ELF-1 (cell line): ENCODE results near the gene OR13D1.
"Not testable (repeated sequence)": the region's sequence is repeated elsewhere in the genome, so short reads cannot be mapped to it uniquely, and the experiment has no call there.

ENCODE experiments used
- DNase-seq: peaks from one replicate; pipeline ENCODE4 v3.0.0-alpha.2; 2016; ENCODE audit warnings: low read depth, low spot score

Gene OR13D1

GRCh38 chr9:104694218-104694617, at the start of gene OR13D1:
TSS of gene OR13D1 (plus strand) at chr9:104694518. CDS start at chr9:104694518, 0 bp downstream.
- no peak for DNase-seq

- DNase-seq = no peak
Measured at GRCh38 chr9:104658496-104659195, 35.7 kb upstream of the OR13D1 start.

- DNase-seq = no peak
Measured at GRCh38 chr9:104675611-104676010, 18.7 kb upstream of the OR13D1 start.

- peak; percentile 7 for DNase-seq
Measured at GRCh38 chr9:104682642-104683041, 11.7 kb upstream of the OR13D1 start.

GRCh38 chr9:104686081-104686480, 8.2 kb upstream of the OR13D1 start:
- DNase-seq = no peak

GRCh38 chr9:104700306-104700705, 6.0 kb downstream of the OR13D1 start:
- DNase-seq = no peak

- not testable (repeated sequence) for DNase-seq
Measured at GRCh38 chr9:104708737-104709136, 14.4 kb downstream of the OR13D1 start.

GRCh38 chr9:104711604-104712003, 17.3 kb downstream of the OR13D1 start:
- no peak for DNase-seq

GRCh38 chr9:104725014-104725413, 30.7 kb downstream of the OR13D1 start:
- no peak for DNase-seq

GRCh38 chr9:104738452-104738851, 44.1 kb downstream of the OR13D1 start:
- DNase-seq = no peak

GRCh38 chr9:104740621-104741020, 46.3 kb downstream of the OR13D1 start:
- no peak for DNase-seq

GRCh38 chr9:104743376-104743985, 49.2 kb downstream of the OR13D1 start:
- no peak for DNase-seq
